ENCODE measurements around the gene FAM174B.
A peak's percentile ranks its signal among the peaks of the same experiment; 100 is the strongest.

Gene FAM174B

DNA sequence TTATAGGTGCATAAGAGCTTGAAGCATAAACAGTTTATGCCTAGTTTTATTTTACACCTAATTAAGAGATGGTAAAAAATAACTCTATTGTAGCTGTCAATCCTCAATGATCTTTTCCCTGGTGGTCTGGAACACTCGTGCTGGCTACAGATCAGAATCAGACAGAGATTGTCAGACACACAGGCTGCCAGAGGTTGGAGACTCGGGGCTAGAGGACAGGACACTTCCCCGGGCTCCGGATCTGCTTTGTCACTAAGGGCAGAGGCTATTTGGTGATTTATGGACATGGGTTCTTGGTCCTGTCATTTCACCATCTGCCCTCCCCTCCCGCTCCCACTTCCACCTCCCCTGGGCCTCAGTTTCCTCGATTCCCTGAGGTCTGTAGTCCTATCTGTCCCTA is 16.5 kb upstream of the FAM174B start:
- no peak for DNase-seq (ENCODE audit: low read depth in 1 of 2, low spot score in 1 of 2)

DNA sequence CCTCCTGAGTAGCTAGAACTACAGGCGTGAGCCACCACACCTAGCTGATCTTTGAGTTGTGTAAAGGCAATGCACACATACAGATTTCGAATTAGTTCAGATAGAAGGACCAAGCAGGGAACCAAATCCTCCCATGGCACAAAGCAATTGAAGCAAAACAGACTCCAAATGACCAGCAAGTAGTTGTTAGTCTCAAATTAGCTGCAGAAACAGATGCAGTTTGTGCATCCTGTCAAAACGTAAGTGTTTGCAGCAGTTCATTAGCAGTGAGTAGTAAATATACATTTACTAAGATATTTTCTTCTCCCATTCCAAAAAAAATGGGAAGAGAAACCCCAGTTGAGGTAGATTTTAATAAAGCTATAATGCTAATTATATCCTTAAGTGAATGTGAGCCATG is 15.8 kb upstream of the FAM174B start:
- in situ Hi-C loops (cut with HindIII; ENCODE audit: low pct_unique_long_range_greater_than_20kb, low sequenced_read_pairs) = no loop called here
- no peak for DNase-seq (ENCODE audit: low read depth in 1 of 2, low spot score in 1 of 2)
- TF ChIP-seq JUND (IDR thresholded peaks at IDR 0.05; ENCODE audit: low read depth) = no peak

More for the DNA sequence above, 16.5 kb upstream of the FAM174B start:
- in situ Hi-C loops (cut with HindIII; ENCODE audit: low pct_unique_long_range_greater_than_20kb, low sequenced_read_pairs) = no loop called here
- no peak for TF ChIP-seq JUND (IDR thresholded peaks at IDR 0.05; ENCODE audit: low read depth)

DNA sequence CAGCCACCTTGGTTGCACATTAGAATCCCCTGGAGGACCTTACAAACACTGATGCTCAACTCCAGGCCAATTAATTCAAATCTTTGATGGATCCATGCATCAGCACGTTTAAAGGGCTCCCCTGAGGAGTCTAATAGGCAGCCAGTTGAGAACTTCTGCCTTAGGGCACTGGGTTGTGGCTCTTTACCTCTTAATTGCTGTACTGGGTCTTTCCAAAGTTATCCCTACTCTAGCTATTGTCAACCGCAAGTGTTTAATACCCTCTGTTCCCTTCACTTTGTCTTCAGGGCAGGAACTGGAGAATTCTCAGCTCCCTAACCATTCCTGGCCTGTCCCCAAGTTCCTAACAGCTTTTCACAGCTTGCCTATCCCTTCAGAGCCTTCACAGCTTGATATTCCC is 15.0 kb upstream of the FAM174B start:
- in situ Hi-C loops (cut with HindIII; ENCODE audit: low pct_unique_long_range_greater_than_20kb, low sequenced_read_pairs) = no loop called here
- TF ChIP-seq JUND (IDR thresholded peaks at IDR 0.05; ENCODE audit: low read depth) = no peak

DNA sequence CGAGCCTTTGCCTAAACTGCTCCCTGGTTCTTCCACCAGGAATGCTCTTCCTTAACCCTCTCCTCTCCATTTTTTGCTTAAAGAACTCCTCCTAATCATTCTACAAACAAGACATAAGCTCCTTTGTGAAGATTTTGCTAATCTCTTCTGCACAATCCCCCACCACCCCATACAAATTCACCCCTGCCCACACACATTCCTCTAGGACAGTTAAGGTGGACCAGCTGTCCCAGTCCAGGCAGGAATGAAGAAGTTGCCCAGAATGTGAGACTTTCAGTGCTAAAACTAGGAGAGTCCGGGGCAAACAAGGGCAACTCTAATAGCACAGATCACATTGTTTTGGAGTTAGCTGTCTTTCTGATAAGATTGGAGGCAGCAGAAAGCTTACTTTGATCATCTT is 13.9 kb upstream of the FAM174B start:
- TF ChIP-seq JUND (IDR thresholded peaks at IDR 0.05; ENCODE audit: low read depth) = no peak
- in situ Hi-C loops (cut with HindIII; ENCODE audit: low pct_unique_long_range_greater_than_20kb, low sequenced_read_pairs) = no loop called here
- no peak for DNase-seq (ENCODE audit: low read depth in 1 of 2, low spot score in 1 of 2)

More for the DNA sequence above, 15.0 kb upstream of the FAM174B start:
- no peak for DNase-seq (ENCODE audit: low read depth in 1 of 2, low spot score in 1 of 2)

DNA sequence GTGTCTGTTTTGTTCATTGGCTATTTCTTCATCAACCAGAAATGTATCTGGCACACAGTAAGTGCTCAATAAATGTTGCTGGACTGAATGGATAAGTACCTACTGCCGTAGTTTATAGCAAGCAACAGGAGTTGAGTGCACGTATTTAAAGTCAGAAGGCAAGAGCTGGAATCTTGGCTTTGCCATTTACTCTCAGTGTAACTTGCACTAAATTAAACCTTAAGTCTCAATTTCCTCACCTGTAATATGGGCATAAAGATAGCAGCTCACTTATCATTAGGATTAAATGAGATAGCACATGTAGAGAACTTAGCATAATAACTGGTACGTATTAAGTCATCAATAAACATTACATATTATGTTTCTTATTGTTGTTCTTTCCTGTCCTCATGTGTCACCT is 13.0 kb upstream of the FAM174B start:
- TF ChIP-seq JUND (IDR thresholded peaks at IDR 0.05; ENCODE audit: low read depth) = no peak
- in situ Hi-C loops (cut with HindIII; ENCODE audit: low pct_unique_long_range_greater_than_20kb, low sequenced_read_pairs) = no loop called here
- no peak for DNase-seq (ENCODE audit: low read depth in 1 of 2, low spot score in 1 of 2)

DNA sequence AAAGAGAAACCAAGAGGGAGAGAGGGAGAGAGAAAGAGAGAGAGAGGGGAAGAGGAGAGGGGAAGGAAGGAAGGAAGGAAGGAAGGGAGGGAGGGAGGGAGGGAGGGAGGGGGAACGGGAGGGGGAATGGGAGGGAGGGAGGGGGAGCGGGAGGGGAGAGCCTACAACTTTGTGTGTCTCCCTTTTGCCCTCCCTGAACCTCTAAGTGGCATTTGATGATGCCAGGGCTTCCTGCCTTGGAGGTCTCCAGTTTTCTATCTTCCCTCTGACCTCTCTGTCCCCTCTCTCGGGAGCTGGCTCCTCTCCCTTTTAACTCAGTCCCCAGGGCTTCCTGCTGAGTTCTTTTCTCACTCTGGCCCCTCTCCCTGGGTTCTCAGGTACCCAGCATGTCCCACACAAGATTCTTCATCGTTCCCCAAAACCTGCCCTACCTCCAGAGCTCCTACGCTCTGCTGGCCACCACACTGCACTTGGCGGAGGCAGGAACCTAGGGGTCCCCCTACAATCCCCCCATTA is 12.5 kb upstream of the FAM174B start:
- DNase-seq (ENCODE audit: low read depth in 1 of 2, low spot score in 1 of 2) = no peak
- in situ Hi-C loops (cut with HindIII; ENCODE audit: low pct_unique_long_range_greater_than_20kb, low sequenced_read_pairs) = no loop called here
- no peak for TF ChIP-seq JUND (IDR thresholded peaks at IDR 0.05; ENCODE audit: low read depth)

DNA sequence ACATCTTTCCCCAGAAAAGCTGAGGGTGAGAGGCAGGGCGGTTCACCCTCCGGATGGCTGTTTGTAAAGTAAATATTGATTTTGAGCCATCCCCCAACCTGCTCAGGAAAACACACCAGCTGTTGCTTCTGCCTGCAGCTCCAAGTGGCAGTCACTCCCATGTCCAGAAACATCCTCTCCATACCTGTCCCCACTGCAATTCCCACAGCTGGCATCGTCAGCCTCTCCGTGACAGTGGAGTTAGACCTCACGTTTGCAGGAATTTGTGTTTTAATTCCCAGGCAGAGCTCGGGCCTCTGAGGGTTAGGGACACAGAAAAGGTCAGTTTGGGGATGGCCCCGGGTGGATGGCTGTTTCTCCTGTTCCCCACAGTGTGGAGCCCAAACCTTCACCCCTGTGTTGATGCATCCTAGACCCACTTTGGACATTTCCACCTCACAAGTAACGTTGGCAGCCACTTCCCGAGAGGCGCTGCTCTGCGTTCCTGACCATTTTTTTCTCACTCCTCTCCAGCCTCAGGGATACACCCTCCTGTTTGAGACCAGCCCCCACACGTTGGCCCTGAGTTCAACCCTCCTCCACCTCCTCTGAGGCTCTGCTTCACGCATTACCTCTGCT is 11.8 kb upstream of the FAM174B start:
- TF ChIP-seq JUND (IDR thresholded peaks at IDR 0.05; ENCODE audit: low read depth) = no peak
- in situ Hi-C loops (cut with HindIII; ENCODE audit: low pct_unique_long_range_greater_than_20kb, low sequenced_read_pairs) = no loop called here
- DNase-seq (ENCODE audit: low read depth in 1 of 2, low spot score in 1 of 2) = peak in 1 of 2 experiments; percentile 71

DNA sequence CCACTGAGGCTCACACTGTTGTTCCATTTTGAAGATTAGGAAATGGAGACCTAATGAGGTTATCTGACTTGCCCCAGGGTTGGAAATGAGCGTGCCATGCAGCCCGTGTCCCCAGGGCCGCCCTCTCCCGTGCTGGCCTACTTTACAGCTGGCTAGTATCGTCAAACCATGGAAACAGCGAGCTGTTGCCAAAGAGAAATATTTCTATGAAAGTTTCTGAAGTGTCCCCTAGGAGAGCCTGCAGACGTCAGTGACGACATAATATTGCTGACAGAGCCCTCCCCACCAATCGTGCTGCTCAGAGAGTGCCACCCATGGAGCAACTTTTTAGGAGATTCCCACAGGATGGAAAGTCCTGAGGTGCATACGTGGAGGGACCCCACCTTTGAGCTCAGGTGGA is 11.2 kb upstream of the FAM174B start:
- no peak for TF ChIP-seq JUND (IDR thresholded peaks at IDR 0.05; ENCODE audit: low read depth)
- peak in 1 of 2 experiments; percentile 39 for DNase-seq (ENCODE audit: low read depth in 1 of 2, low spot score in 1 of 2)
- in situ Hi-C loops (cut with HindIII; ENCODE audit: low pct_unique_long_range_greater_than_20kb, low sequenced_read_pairs) = no loop called here

DNA sequence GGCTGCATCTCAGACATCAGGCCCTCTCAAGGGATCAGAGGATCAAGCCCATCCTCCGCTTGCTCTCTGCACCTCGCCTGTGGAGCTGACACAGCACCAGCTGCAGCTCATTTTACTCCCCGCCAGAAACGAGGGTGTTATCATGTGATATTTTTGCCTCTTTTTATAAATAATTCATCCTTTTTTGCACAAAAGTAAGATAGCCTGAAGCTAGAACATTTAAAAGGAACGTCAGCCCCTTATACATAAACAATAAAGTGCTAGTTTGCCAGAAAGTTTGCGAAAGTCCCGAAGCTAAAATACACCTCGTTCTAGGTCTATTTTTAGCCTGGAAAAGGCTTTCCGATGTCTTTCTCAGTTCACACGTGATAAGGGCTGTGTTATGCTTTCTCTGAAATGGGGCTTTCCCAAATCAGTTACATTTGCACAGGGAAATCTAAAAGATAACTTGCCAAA is 9.6 kb upstream of the FAM174B start:
- in situ Hi-C loops (cut with HindIII; ENCODE audit: low pct_unique_long_range_greater_than_20kb, low sequenced_read_pairs) = no loop called here
- TF ChIP-seq JUND (IDR thresholded peaks at IDR 0.05; ENCODE audit: low read depth) = no peak
- no peak for DNase-seq (ENCODE audit: low read depth in 1 of 2, low spot score in 1 of 2)

DNA sequence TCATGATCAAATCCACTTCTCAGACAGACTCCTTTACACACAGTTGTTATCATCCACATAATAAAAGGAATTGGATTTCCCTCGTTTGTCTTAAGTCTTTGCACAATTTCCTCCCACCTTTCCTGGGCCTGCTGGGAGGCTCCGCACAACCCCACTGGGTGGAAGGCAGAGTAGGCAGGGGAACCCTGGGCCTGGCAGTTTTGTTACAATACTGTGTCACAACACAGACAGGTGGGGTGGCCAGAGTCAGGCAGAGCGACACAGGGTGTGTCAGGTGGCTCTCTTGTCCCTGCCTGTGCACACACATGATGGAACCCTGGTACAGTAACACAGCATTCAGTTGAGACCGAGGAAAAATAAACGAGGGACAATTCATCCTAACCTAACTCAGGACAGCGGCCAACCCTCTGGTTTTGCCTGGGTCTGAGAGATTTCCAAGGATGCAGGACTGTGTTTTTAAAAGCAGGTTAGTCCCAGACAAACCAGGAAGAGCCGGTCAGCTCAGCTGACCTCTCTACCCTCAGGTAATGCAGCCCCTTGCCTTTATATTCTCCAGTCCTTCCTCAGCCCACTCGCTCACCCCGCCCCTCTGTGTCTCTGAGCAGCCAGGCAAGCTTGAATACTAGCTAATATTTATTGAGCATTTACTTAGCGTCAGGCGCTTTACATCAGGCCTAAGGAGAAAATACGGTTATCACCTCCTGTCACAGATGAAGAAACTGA is 8.8 kb upstream of the FAM174B start:
- DNase-seq (ENCODE audit: low read depth in 1 of 2, low spot score in 1 of 2) = no peak
- no peak for TF ChIP-seq JUND (IDR thresholded peaks at IDR 0.05; ENCODE audit: low read depth)
- in situ Hi-C loops (cut with HindIII; ENCODE audit: low pct_unique_long_range_greater_than_20kb, low sequenced_read_pairs) = no loop called here

DNA sequence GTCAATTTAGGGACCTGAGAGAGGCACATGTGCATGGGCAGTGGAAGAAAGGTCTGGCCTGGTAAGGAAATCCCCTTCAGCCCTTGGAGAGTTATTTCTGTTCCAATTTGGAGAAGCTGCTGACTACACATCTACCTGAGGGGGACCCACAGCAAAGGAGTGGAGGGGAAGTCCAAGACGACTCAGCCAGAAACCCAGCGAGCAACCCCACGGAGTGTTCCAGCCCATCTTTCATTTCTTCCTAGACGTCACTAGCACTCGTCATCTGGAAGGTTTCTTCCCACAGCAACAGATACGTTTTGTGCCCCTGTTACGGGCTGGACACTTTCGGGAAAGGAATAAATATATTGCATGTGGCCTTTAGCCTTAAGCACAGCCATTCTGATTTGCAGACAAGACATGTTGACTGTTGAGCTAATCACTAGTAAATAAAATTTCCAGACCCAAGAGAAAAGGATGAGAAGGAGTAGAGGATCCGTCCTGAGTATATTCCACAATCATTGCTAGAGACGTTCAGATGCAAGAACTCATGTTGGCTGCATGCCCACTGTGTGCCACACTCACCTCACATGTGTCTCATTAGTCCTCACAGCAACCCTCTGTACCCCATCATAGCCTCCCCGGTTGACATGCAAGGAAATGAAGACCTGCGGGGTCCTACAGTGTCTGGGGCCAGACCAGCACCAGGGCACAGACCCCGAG is 7.8 kb upstream of the FAM174B start:
- in situ Hi-C loops (cut with HindIII; ENCODE audit: low pct_unique_long_range_greater_than_20kb, low sequenced_read_pairs) = no loop called here
- DNase-seq (ENCODE audit: low read depth in 1 of 2, low spot score in 1 of 2) = no peak
- TF ChIP-seq JUND (IDR thresholded peaks at IDR 0.05; ENCODE audit: low read depth) = no peak

DNA sequence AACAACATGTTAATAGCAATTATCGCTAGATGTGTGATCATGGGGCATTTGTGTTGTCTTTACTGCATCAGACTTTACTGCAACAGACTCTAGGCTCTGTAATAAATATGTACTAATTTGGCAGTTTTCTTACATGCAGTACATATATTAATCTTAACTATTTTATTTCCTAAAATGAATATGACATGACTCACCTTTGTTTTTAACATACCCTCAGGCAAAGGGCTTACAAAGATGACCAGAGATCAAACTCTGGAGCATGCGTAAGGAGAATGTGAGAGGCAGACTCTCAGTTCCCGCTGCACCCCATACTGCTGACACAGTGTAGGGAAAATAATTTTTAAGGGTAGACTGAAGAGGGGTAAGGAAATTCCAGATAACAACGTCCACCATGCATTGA is 7.2 kb upstream of the FAM174B start:
- TF ChIP-seq JUND (IDR thresholded peaks at IDR 0.05; ENCODE audit: low read depth) = no peak
- in situ Hi-C loops (cut with HindIII; ENCODE audit: low pct_unique_long_range_greater_than_20kb, low sequenced_read_pairs) = no loop called here
- no peak for DNase-seq (ENCODE audit: low read depth in 1 of 2, low spot score in 1 of 2)

DNA sequence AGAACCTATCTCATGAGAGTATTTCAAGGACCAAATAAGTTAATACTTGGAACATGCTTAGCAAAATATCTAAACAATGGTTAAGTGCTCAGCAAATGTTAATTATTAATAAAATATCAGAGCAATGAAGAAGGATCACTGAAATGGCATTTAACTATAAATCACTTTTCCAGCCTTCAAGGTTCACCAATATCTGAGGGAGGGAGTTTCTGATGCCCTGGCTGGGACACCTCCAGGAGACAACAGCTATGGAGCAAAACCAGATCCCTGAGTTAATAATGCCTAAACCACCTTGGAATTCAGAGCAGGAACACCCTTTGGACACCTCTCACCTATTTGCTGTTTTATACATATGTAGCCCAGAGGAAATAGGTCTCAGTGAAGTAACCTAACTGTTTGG is 6.4 kb upstream of the FAM174B start:
- no peak for DNase-seq (ENCODE audit: low read depth in 1 of 2, low spot score in 1 of 2)
- in situ Hi-C loops (cut with HindIII; ENCODE audit: low pct_unique_long_range_greater_than_20kb, low sequenced_read_pairs) = no loop called here
- no peak for TF ChIP-seq JUND (IDR thresholded peaks at IDR 0.05; ENCODE audit: low read depth)

Measured in T47D (cell line).